Smooth muscle cell (in vitro differentiated cells): Measurements from ENCODE around the gene STRADB. TPM values are rescaled to one million over a fixed set of nuclear protein-coding genes. Genes with fewer than 3 reads are reported as not detected.
A peak's percentile ranks its signal among the peaks of the same experiment; 100 is the strongest.

ENCODE experiments used
- DNase-seq: peaks from one replicate; lab custom pipeline; 2025; ENCODE audit not compliant: unreplicated experiment; lab: John Stamatoyannopoulos, UW
- H2AFZ ChIP-seq: fragments of 200-600 bp; sonication (generic); 2 replicates; pipeline ENCODE4 v1.6.0; 2016; ENCODE audit warnings: antibody characterized with exemption, low read depth, mild to moderate bottlenecking
- H3F3A ChIP-seq: fragments of 200-600 bp; sonication (generic); 2 replicates; pipeline ENCODE4 v1.6.0; 2017; ENCODE audit warnings: antibody characterized with exemption, low read depth
- H3K27ac ChIP-seq: fragments of 200-600 bp; sonication (generic); 2 replicates; pipeline ENCODE4 v1.5.1; 2016; ENCODE audit warnings: low read depth, mild to moderate bottlenecking
- H3K27me3 ChIP-seq: fragments of 200-600 bp; sonication (generic); 2 replicates; pipeline ENCODE4 v1.6.1; 2016; ENCODE audit warnings: low read depth, mild to moderate bottlenecking
- H3K36me3 ChIP-seq: fragments of 200-600 bp; sonication (generic); 2 replicates; pipeline ENCODE4 v1.5.1; 2016; ENCODE audit warnings: low read depth
- H3K4me1 ChIP-seq: fragments of 200-600 bp; sonication (generic); 2 replicates; pipeline ENCODE4 v1.5.1; 2016; ENCODE audit warnings: low read depth
- H3K4me2 ChIP-seq: fragments of 200-600 bp; sonication (generic); 2 replicates; pipeline ENCODE4 v1.6.0; 2016; ENCODE audit warnings: mild to moderate bottlenecking
- H3K4me3 ChIP-seq: fragments of 200-600 bp; sonication (generic); 2 replicates; pipeline ENCODE4 v1.5.1; 2016; ENCODE audit warnings: mild to moderate bottlenecking
- H3K79me2 ChIP-seq: fragments of 200-600 bp; sonication (generic); 2 replicates; pipeline ENCODE4 v1.6.0; 2016; ENCODE audit warnings: low read depth, mild to moderate bottlenecking
- H3K9ac ChIP-seq: fragments of 200-600 bp; sonication (generic); 2 replicates; pipeline ENCODE4 v1.6.0; 2016; ENCODE audit warnings: low read depth
- H3K9me3 ChIP-seq: fragments of 200-600 bp; sonication (generic); replicated peaks from 2 replicates; pipeline ENCODE4 v1.5.1; 2016; ENCODE audit warnings: low read depth
- H4K20me1 ChIP-seq: fragments of 200-600 bp; sonication (generic); 2 replicates; pipeline ENCODE4 v1.6.0; 2016; ENCODE audit warnings: low read depth
- CTCF ChIP-seq: fragments of 200-600 bp; sonication (generic); IDR thresholded peaks from 2 replicates; pipeline ENCODE4 v1.5.1; 2017; ENCODE audit warnings: borderline replicate concordance, mild to moderate bottlenecking, antibody characterized with exemption; ENCODE audit not compliant: insufficient read depth, poor library complexity, severe bottlenecking
- WGBS: methylation state at CpG from one replicate; pipeline ENCODE4 v1.1.7; 2016; ENCODE audit warnings: low lambda C conversion rate; 5-methylcytosine and 5-hydroxymethylcytosine counted together
- polyA plus RNA-seq: library from polyadenylated mRNA; unstranded; fragments of >200 nt; fragmentation: Nextera tagmentation; extraction: Ambion mirVana; gene quantifications from 2 replicates; pipeline ENCODE4 v1.2.1, GENCODE V29; 2016
- total RNA-seq: library from RNA; depleted of rRNA; stranded (reverse); fragments of >200 nt; gene quantifications from 2 replicates; pipeline ENCODE4 v1.2.3, GENCODE V29; 2014

STRADB gene
- total and polyA plus RNA-seq, 2 experiments from 2014 or later = 15.8 to 20.5 TPM

DNA sequence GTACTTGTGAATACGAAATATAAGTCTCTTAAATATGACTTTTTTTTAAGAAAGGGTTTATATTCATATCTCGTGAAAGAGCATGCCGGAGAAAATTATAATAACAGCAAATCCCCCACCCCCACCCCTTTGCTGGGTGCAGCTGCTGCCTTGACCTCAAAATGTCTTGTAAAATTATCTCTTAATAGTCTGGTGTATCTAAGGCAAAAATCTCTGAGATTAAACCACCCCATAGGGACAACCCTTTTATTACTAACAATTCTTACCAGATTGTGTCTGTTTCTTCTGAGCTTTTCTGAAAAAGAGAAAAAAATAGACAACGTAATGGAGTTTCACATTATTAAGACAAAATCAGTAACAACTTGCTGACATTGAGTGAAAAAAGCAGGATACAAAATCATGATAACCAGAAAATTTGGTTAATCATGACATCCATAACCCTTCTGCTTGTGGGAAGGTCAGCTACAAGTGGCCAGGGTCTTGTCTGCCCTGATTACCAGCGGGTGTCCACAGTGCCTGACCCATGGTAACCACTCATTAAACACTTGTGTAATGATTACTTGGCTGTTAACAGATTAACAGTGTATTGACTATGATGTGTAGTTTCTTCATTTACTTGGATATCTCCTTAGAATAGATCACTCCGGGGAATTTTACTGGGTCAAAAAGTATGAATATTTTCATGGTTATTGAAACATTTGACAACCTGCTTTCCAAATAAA, 1.5 kb downstream of the STRADB start:
- H3K36me3 ChIP-seq = no peaks in the 10 kb centered on the region
- H3K4me2 ChIP-seq = peak overlapping the region; percentile 89
- peaks cover 11% of the 10 kb centered on the region for H4K20me1 ChIP-seq
- H3K27ac ChIP-seq = no peak overlapping the region
- no peak for DNase-seq
- no peak overlapping the region for H2AFZ ChIP-seq
- H3K27me3 ChIP-seq = no peaks in the 10 kb centered on the region
- WGBS = 88% methylated on average over 6 of the region's 6 CpGs
- peak overlapping the region; percentile 87 for H3K4me3 ChIP-seq
- no peak overlapping the region for H3K9ac ChIP-seq
- no peak for TF ChIP-seq CTCF
- H3K79me2 ChIP-seq = peaks cover 25% of the 10 kb centered on the region
- peaks cover 7% of the 10 kb centered on the region for H3K4me1 ChIP-seq
- H3F3A ChIP-seq = peaks cover 5% of the 10 kb centered on the region
- no peaks in the 10 kb centered on the region for H3K9me3 ChIP-seq

GRCh38 chr2:201458381-201458780, 6.8 kb downstream of the STRADB start:
- no peaks in the 10 kb centered on the region for H3K4me1 ChIP-seq
- no peak overlapping the region for H3K9ac ChIP-seq
- no peak overlapping the region for H3K27ac ChIP-seq
- TF ChIP-seq CTCF = no peak
- no peak for DNase-seq
- no peaks in the 10 kb centered on the region for H3K9me3 ChIP-seq
- H4K20me1 ChIP-seq = no peaks in the 10 kb centered on the region
- H3K79me2 ChIP-seq = no peaks in the 10 kb centered on the region
- peaks cover 15% of the 10 kb centered on the region for H3K36me3 ChIP-seq
- no peak overlapping the region for H2AFZ ChIP-seq
- H3K4me2 ChIP-seq = no peak overlapping the region
- no peak overlapping the region for H3K4me3 ChIP-seq
- no peaks in the 10 kb centered on the region for H3F3A ChIP-seq
- no peaks in the 10 kb centered on the region for H3K27me3 ChIP-seq

DNA sequence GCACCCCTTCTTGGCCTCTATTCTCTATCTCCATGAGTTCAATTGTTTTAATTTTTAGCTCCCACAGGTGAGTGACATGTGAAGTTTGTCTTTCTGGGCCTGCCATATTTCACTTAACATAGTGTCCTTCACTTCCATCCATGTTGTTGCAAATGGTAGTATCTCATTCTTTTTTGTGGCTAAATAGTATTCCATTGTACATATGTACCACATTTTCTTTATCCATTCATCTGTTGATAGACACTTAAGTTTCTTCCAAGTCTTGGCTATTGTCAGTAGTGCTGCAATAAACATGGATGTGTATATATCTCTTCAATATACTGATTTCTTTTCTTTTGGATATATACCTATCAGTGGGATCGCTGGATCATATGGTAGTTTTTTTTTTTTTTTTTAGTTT, 9.0 kb downstream of the STRADB start:
- no peaks in the 10 kb centered on the region for H3K9me3 ChIP-seq
- H3K27me3 ChIP-seq = no peaks in the 10 kb centered on the region
- WGBS = 92% methylated on average over 1 of the region's 1 CpG
- H3K4me2 ChIP-seq = no peak overlapping the region
- H3K36me3 ChIP-seq = peaks cover 15% of the 10 kb centered on the region
- no peak overlapping the region for H2AFZ ChIP-seq
- no peak overlapping the region for H3K9ac ChIP-seq
- no peak overlapping the region for H3K27ac ChIP-seq
- no peaks in the 10 kb centered on the region for H3K79me2 ChIP-seq
- no peak overlapping the region for H3K4me3 ChIP-seq
- no peaks in the 10 kb centered on the region for H4K20me1 ChIP-seq
- no peaks in the 10 kb centered on the region for H3K4me1 ChIP-seq
- DNase-seq = no peak
- no peak for TF ChIP-seq CTCF
- H3F3A ChIP-seq = no peaks in the 10 kb centered on the region

DNA sequence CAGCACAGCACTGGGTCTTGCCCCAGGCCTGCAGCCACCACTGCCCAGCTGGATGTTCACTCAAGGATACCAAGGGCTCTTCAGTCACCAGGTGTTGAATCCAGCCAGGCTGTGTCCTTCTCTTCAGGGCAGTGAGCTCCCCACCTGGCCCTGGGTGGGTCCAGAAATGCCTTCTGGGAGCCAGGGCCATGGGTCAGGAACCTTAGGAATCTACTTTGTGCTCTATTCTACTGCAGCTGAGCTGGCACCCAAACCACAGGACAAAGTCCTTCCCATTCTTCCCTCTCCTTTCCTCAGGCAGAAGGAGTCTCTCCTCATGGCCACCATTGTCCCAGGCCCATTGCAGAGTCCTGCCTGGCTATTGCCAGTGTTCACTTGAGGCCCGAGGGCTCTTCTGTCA, 13.0 kb downstream of the STRADB start:
- Histone ChIP-seq H3K9me3 (no peaks in the 10 kb centered on the region), H3K4me2 (no peak overlapping the region), H3K4me3 (no peak overlapping the region), H3K9ac (no peak overlapping the region), H3K36me3 (peaks cover 10% of the 10 kb centered on the region), H3K4me1 (no peaks in the 10 kb centered on the region), H3K79me2 (no peaks in the 10 kb centered on the region), H3K27me3 (no peaks in the 10 kb centered on the region), H3F3A (peaks cover 15% of the 10 kb centered on the region), H4K20me1 (no peaks in the 10 kb centered on the region), H3K27ac (no peak overlapping the region), H2AFZ (no peak overlapping the region)
- TF ChIP-seq CTCF = no peak
- no peak for DNase-seq
- 92% methylated on average over 1 of the region's 1 CpG for WGBS
